GM12892 (cell line): Measurements from ENCODE around the gene KRT6B.

Experiments
- POLR2A ChIP-seq: IDR thresholded peaks from 2 replicates; pipeline ENCODE4 v1.6.1; 2011; ENCODE audit warnings: low read depth, low read length, control low read depth
- POLR2AphosphoS5 ChIP-seq: IDR thresholded peaks from 2 replicates; pipeline ENCODE4 v1.6.1; 2011; ENCODE audit warnings: low read depth, low read length, control low read depth
- TAF1 ChIP-seq: IDR thresholded peaks from 2 replicates; pipeline ENCODE4 v1.6.1; 2011; ENCODE audit warnings: low read depth, mild to moderate bottlenecking, control low read depth, low read length, borderline replicate concordance

DNA sequence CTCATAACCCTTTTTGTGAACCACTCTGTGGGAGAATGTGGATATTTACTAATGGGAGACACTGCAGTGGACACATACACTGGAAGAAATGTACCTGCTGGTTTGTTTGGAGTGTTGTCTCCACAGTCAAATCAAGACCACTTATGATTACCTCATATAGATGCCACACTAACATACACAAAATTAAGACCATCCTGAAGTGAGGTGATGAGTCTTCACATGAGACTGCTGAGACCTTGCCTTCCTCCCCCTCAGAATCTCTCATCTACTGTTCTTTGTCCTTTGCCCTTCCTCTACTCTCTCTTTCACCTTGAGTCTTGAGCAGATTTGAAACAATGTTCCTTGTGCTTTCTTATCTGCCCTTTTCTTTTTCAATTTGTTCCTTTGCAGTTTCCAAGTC is 36.8 kb upstream of the KRT6B start:
- TF ChIP-seq TAF1 (no peak), POLR2A (no peak), POLR2AphosphoS5 (no peak)
